Activated CD8-positive, alpha-beta memory T cell treated with anti-CD3 and anti-CD28 coated beads for 24 hours (primary cell): ENCODE data around the gene ODC1.
"Not testable (repeated sequence)": the region's sequence is repeated elsewhere in the genome, so short reads cannot be mapped to it uniquely, and the experiment has no call there.

ENCODE experiments used
- DNase-seq: peaks from one replicate; pipeline ENCODE4 v3.0.0-alpha.2; 2020

Gene ODC1

DNA sequence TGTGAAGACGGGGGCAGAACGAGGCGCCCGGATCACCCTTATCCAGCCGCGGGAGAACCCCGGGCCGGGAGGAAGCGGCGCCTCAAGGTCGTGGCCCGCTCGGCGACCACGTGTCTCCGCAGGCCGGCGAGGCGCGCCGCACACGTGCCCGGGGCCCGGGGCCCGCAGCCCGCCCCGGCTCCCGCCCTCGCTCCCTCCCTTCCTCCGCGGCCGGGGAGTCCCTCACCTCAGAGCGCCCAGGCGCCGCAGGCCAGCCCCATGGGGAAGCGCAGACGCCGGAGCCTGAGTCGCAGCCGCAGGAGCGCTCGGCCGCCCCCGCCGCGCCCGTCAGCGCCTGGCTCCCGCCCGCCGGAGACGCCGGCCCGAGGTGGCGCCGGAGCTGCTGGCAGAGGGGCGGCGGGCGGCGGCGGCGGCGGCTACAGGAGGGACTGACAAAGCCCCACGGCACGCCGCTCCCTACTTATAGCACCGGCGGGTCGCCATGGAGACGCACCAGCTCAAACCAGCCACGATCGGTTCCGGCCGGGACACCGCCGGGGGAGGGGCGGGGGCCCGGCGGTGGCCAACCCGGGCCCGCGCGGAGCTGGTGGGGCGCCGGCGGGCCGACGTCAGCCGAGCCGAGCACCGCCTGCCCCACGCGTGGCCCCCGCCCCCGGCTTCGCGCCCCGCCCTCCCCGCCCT is at the start of gene ODC1:
TSS of gene ODC1 (minus strand) at position 433 of the 681 bp plus-strand sequence. CDS start 3,295 bp downstream, outside the sequence.
- DNase-seq: peak; percentile 100

DNA sequence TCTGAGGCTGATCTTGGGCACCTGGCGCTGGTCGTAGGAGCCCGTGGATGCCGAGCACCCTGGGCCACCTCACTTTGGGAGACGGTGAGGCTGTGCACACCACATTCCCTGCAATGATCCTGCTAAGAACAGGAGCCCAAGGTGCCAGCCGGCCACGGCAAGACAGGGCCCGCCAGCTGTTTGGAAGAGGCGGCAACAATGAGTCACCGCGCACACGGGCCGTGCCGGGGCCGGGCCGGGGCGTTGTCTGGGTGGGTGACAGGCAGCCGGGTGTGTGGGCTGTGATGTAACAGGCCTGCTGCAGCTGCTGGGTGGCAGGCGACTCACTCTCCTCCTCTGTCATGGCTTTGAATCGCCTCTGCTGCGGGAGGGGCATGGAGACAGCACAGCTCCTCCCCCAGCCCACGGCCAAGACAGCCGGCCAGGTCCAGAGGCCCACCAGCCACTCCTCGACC is 49.7 kb upstream of the ODC1 start:
- DNase-seq: peak; percentile 68

DNA sequence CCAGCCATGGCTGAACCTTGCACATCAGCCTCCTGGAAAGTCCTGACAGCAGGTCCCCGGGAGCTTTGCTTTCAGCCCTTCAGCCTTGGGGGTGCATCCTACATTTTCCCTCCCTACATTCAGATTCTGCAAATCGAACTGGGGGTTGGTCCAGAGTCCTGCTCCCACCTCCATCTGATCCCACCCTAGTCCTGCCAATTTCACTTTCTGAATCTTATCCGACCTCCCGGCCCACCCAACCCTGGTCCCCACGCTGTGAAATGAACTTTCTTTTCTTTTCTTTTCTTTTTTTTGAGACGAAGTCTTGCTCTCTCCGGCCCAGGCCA is 47.8 kb upstream of the ODC1 start:
- peak; percentile 43 for DNase-seq

DNA sequence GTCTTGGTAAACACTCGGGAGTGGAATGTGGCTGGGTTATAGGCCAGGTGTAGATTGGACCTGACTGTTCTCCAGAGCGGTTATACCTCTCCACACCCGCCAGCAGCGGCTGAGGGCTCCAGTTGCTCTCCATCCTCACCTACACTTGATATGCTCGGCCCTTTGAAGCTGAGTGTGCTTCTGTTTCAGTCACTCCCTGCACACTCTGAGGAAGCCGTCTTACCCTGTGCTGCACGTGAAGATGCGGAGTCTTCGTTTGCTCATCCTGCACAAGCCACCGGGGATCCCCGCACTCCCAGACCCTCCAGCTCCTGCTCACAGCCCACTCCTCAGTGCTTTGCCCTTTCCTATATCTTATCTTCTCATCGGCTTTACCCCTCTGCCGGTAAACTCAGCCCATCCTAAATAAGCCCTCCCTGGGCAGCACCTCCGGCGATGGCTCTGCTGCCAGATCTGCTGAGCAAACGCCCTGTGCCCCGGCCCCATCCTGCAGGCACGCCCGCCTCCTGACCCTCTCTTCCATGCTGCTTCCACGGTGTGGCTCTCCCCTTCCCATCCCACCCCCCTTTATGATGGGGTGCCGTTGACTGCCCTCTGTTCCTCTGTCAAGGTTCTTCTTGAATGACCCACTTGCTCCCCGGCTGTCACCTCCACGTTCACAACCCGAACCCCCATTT is 47.3 kb upstream of the ODC1 start:
- DNase-seq: peak; percentile 55

DNA sequence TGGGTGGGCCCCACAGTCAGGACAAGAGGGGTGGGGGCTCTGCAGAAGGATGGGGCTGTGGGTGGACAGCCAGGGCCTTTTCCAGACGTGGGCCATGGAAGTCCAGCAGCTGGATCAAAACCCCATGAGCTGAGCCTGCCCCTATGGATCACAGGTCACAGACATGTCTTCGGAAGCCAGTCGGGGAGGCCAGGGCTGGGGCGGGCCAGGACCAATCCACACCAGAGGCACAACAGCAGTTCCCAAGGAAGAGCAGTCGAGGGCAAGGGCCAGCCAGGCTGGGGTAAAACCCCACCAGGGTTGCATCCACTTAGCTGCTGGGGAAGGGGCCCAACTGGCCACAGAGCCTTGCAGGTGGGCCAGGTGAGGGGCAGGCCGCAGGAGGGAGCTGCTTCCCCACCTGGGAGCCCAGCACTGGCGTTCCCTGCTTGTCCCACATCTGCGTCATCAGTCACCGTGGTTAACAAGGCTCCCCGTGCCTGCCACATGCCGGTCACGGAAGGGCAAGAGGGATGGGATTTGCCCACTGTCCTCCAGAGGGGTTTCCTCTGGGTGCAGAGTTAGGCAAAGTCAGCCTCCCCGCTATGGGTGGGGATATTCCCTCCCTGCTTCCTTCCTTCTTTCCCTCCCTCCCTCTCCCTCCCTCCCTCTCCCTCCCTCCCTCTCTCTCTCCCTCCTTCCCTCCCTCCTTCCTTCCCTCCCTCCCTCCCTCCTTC is 46.4 kb upstream of the ODC1 start:
- peak; percentile 51 for DNase-seq

DNA sequence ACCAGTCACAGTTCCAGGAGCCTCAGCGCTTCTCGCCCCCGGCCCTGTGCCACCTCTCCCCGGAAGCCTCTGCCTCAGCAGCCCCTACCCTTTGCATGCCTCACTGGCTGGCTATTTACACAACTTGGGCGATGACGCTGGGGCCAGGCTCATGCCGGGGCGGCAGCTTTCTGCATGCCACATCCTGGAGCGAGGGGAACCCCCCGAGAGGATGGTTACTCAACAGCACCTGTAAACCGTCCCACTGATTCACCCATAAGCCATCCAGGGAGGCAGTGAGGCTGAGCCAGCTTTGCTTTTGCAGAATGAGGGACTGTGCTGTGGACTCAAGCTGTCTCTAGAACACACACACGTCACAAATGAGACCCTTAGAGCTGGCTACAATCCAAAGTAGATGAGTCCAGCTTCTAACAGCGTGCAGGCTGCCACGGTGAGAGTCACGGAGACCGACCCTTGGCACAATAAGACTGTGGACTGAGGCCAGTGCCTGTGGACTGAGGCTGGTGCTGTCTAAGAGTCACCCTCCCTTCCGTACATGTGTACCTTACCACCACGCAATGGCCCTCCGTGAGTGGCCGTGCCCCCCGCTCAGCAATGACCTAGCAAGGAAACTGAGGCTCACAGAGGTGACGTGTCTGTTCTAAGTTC is 45.6 kb upstream of the ODC1 start:
- DNase-seq: peak; percentile 86

DNA sequence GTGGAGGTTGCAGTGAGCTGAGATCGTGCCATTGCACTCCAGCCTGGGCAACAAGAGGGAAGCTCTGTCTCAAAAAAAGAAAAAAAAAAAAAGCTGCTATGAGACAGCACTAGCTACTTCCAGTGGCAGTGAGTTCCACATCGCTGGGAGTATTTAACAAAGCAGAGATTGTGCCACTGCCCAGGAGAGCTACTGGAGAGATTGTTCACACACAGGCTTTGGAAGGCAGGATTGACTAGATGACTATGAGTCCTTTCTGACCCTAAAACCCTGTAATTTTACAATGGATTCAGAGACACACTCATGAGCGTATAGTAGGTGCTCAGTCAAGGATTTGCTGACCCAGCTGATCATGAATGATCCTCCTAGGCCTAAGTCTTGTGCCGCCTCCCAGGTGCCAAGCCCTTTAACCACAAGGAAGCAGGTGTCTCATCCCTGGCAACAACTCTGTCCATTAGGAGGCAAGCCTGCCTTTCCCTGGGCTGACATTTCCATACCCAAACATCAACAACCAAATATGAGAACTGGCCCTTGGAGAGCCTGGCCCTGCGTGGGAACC is 45.0 kb upstream of the ODC1 start:
- DNase-seq: no peak

DNA sequence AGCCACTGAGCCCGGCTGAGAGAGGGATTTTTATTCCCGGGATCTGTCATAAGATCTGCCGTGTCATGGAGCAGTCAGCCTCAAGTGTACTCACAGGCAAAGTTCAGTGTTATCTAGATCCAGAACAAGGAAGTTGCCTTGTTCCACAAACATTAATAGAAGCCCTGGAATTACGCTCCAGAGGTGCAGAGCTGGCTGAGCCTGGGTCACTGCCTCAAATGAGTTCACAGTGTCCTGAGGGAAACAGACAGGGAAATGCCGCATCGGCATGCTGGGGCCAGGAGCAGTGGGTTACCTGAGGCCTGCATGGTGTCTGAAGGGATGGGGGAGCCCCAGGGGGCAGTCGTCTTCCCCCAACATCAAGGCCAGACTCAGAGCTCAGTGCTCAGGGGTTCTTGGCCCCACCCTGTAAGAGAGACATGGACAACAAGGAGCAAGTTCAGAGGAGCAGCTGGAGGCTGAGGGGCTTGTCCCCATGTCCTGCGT is 42.7 kb upstream of the ODC1 start:
- peak; percentile 44 for DNase-seq

DNA sequence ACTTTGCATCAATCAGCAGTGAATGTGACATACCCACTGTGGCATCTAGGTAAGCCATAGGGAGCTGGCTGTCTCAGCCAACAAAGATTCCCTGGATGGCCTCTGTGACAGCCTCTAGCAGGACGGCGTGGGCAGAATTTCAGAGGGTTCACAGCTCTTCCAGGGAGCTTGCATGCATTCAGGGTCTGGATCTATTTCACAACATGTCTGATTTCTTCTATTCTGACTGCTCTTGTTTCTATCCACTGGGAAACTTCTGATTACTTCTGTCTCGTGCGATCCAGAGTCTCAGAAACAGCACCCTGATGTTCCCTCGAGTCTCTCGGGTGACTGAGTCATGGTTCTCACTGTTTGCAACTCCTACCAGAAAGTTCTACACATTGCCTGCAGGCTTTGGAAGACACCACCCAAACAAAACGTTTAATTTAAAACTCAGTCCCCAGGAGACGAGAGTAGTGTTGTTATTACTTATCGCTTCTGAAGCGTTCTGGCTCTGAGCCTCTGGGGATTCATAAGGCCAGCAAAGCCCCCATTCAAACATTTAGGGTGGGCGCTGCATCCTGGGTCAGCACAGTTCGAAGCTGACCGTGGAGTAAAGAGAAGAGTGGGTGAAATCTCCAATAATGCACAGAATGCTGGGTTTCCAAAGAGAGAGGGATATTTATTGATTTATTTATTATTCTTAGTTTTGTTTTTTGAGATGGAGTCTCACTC is 41.9 kb upstream of the ODC1 start:
- DNase-seq: peak; percentile 26

DNA sequence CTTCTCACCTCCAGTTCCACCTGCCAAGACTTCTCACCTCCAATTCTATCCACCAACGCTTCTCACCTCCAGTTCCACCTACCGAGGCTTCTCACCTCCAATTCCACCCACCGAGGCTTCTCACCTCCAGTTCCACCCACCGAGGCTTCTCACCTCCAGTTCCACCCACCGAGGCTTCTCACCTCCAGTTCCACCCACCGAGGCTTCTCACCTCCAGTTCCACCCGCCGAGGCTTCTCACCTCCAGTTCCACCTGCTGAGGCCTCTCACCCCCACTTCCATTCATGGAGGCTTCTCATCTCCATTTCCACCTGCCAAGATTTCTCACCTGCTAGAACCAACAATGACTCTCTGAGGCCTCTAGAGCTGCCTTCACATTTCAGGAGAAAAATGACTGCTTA is 40.0 kb upstream of the ODC1 start:
- DNase-seq: peak; percentile 33

DNA sequence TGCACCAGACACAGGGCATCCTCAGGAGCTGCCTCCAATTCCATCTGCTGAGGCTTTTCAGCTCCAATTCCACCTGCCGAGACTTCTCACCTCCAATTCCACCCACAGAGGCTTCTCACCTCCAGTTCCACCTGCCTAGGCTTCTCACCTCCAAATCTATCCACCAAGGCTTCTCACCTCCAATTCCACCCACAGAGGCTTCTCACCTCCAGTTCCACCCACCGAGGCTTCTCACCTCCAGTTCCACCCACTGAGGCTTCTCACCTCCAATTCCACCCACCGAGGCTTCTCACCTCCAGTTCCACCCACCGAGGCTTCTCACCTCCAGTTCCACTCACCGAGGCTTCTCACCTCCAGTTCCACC is 39.6 kb upstream of the ODC1 start:
- not testable (repeated sequence) for DNase-seq

DNA sequence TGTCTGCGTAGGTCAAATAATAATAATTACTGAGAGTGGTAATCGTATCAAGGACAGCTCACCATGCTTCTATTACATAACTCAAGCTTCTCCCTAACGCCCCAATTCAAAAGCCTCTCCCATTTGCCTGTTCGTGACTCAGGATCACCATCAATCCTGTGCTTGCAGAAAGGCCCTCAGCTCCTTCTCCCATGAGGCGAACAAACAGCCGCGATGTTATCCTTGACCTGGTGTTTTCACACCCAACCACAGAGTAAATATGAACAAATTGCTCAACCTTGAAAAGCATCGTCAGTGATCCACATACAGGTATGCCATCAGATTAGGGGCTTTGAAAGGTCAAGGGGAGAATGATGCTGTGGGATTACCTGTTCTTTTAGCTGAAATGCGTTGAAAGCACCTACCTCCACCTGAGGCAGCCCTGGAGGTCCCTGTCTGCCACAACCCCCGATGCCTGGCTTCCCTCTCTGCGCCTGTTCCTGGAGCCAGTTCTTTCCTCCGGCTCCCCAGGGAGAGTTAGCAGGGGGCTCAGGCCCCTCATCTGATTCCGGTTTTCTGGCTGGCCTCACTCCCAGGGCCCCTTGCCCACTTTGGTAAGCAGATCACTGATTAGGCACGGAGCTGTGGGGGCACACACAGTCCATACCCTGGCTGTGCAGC is 39.1 kb upstream of the ODC1 start:
- peak; percentile 52 for DNase-seq

DNA sequence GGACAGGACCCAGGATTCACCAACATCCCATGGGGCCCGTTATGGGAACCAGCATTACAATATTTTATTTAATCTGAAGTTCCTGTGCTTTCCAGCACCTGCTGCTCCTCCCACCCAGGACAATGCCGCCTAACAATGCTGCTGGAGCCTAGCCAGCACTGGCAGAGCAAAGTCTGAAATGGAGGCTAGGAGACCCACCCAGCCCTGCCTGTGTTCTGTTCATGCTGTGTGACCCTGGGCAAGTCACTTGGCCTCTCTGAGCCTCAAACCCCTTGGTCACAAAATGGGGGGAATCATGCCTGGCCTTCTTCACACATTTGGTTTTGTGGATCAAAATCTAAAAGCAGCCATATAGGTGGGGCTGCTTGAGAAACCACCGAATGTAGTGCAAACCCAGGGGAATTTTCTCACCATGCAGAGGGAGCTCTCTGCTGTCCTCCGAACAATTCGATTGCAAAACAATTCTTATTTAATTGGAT is 38.5 kb upstream of the ODC1 start:
- peak; percentile 55 for DNase-seq

DNA sequence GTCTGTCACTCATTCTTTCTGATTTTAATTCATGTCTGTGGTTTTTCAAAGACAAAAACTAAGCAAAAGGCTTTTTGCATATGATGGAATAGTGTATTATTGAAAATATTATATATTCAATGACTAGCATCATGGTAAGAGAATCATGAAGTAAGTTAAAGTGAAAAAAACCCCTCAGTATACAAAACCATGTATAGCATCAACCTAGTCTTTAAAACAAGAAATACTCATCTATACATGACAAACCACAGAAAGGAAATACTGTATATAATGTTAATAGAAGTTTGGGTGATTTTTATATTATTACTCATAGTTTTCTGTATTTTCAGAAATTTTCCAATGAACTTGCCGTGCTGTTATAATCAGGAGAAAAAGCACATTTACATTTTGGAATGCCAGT is 38.0 kb upstream of the ODC1 start:
- no peak for DNase-seq

DNA sequence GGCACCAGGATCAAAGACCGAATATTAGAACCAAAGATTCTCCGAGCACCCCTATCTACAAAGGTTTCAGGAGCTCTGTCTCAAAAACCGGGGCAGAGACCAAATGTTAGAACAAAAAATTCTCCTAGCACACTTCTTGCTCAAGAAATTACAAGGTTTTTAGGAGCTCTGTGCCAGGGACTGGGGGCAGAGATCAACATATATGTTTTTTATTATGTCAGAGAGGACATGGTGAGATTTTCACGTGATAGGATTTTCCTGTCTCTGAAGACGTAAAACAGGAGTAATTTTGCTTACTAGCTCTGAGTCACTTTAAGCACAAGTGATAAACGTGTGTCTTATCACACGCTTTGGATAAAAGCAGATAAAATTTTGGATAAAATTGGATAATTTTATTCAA is 34.8 kb upstream of the ODC1 start:
- no peak for DNase-seq

DNA sequence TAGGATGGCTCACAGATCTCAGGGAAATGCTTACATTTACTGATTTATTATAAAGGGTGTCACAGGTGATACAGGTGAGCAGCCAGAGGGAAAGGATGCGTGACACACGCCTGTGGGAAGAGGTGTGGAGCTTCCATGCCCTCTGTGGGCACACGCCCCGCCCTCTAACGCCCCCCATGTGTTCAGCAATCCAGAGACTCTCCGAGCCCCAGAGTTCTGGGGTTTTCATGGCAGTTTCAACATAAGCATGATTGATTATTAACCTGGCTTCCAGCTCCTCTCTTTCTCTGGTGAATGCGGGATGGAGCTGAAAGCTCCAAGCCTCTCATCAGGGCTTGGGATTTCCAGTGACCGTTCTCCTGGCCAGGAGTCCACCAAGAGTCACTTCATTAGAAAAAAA is 34.3 kb upstream of the ODC1 start:
- no peak for DNase-seq

DNA sequence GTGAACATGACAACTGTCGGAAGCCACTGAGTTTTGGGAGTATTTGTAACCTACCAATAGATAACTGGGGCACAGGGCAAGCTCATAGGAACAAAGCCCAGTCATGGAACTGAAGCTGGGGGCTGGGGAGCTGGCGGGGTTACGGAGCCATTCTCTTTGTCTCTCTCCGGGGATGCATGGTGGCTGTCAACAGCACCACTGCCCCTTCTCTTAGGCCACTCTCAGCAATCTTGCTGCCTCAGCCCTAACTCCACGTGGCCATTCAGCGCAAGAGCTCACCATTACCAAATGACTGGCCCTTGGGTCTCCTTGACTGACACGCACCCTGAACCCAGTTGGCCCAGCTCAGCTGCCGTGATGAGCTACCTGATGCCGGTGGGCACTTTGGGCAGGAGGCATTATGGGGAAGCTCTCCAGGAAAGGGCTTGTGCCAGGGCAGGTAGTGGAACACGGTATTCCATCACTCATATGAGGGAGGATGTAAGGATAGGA is 33.6 kb upstream of the ODC1 start:
- no peak for DNase-seq

DNA sequence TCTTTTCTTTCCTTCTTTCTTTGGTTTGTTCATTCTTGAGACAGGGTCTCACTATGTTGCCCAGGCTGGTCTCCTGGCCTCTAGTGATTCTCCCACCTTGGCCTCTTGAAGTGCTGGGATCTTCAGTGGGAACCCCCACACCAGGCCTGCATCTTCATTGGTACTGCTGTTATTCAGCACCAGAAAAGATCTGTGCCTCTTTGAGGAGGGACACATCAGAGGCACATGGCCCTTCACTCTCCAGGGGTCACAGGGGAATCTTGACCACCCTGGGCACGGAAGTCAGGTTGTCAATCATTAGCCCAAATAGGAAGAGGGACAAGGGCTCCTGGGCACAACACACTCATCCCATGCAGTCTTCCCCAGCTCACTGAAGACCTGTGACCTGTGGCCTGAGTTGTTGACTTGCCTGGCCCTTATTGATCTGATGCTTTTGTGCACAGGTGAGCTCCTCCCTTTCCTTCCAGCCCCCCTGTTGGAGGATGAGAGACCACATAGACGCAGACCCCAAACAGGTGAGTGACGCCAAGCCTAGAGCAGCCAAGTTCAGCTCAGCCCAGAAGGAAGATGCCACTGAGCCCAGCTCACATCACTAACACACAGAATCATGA is 33.0 kb upstream of the ODC1 start:
- no peak for DNase-seq

DNA sequence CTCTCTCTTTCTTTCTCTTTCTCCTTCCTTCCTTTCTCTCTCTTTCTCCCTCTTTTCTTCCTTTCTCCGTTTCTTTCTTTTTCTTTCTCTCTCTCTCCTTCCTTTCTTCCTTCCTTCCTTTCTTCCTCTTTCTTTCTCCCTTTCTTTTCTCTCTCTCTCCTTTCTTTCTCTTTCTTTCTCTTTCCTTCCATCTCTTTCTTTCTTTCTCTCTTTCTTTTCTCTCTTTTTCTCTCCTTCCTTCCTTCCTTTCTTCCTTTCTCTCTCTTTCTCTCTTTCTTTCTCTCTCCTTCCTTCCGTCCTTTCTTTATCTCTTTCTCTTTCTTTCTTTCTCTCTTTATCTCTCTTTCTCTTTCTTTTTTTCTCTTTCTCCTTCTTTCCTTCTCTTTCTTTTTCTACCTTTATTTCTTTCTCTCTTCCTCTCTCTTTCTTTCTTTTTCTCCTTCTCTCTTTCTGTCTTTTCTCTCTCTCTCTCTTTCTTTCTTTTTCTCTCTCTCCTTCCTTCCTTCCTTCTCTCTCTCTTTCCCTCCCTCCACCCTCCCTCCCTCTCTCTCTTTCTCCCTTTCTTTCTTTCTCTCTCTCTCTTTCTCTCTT is 32.3 kb upstream of the ODC1 start:
- no peak for DNase-seq

DNA sequence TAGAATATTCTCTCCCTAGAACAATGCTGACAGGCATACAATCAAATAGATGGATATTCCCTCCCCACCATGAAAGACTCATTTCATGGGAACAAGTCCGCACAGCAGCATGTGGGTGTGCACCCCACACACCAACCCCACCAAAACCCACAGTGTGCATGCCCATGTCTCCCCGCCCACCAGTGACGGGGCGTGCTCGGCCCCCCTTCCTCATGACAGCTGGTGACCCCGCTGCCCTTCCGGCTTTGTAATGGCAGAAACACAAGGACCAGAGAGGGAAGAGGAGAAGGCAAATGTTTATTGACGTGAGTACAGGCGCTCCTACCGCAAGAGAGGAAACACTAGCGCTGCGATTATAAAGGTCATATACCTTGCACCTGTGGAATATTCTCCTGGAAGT is 30.8 kb upstream of the ODC1 start:
- DNase-seq: no peak

DNA sequence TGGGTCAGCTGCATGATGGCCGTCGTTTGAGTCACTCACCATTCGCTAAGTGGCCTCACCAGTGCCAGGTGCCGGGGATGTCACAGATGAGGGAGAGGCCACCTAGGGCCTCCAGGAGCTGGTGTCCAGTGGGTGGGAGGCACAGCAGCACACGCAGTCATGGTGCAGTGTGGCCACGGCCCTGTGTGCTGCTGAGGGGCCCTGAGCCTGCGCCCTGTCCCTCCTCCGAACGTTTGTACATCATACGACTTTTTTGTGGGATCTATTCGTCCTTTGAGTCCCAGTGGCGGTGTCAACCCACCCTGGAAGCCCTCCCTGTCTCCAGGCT is 30.1 kb upstream of the ODC1 start:
- DNase-seq: no peak
